ENCODE measurements around the gene SPOCD1. TPM values are rescaled to one million over a fixed set of nuclear protein-coding genes. Genes with fewer than 3 reads are reported as not detected.

SPOCD1 gene
- total RNA-seq, 4 donors from 2014 or later, result 0.48 to 0.80 TPM; not detected in 2

DNA sequence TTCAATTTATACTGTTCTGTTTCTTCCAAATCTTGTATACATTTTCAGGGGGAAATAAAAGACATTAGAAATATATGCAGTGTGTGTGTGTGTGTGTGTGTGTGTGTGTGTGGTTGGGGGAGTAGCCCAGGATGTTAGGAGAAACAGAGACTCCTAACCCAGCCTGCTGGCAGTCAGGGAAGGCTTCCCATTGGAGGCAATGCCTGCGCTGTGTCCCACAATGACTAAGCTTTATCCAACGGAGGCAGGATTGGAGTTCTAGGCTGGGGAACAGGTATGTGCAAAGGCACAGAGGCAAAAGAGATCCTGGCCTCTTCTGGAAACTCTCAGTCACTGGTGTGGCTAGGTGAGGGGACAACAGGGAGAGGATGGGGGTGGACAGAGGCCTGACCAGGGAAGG lies 35.2 kb downstream of the SPOCD1 start:
- H3K27ac ChIP-seq, result no peak overlapping the region
- H3K4me3 ChIP-seq, result no peak overlapping the region
- intact Hi-C loops (cut with DNase I; ENCODE audit: low total_unique reads) (loop anchor here (10.0 kb wide), 1 partner anchor 216 kb away; no protein-coding TSS in a partner anchor), in situ Hi-C loops (cut with MboI; ENCODE audit: low pct_ligation_motif_present in 1 of 4, low pct_unique_long_range_greater_than_20kb in 1 of 4, low sequenced_read_pairs in 3 of 4) (loop anchor here in 3 of 4 donors (10.0 to 25.0 kb wide), 2 partner anchors 116 to 118 kb away; no protein-coding TSS in a partner anchor)
- H3K27me3 ChIP-seq, result peaks cover 17% of the 10 kb centered on the region
- H3K36me3 ChIP-seq, result no peaks in the 10 kb centered on the region
- H3K4me1 ChIP-seq, result no peaks in the 10 kb centered on the region
- DNase-seq, result no peak
- H3K9me3 ChIP-seq, result no peaks in the 10 kb centered on the region
- TF ChIP-seq POLR2A (IDR thresholded peaks at IDR 0.05), result no peak
- TF ChIP-seq, protein P1, sequence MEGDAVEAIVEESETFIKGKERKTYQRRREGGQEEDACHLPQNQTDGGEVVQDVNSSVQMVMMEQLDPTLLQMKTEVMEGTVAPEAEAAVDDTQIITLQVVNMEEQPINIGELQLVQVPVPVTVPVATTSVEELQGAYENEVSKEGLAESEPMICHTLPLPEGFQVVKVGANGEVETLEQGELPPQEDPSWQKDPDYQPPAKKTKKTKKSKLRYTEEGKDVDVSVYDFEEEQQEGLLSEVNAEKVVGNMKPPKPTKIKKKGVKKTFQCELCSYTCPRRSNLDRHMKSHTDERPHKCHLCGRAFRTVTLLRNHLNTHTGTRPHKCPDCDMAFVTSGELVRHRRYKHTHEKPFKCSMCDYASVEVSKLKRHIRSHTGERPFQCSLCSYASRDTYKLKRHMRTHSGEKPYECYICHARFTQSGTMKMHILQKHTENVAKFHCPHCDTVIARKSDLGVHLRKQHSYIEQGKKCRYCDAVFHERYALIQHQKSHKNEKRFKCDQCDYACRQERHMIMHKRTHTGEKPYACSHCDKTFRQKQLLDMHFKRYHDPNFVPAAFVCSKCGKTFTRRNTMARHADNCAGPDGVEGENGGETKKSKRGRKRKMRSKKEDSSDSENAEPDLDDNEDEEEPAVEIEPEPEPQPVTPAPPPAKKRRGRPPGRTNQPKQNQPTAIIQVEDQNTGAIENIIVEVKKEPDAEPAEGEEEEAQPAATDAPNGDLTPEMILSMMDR (IDR thresholded peaks at IDR 0.05), result no peak
- TF ChIP-seq POLR2AphosphoS5 (IDR thresholded peaks at IDR 0.05), result no peak
- TF ChIP-seq EP300 (IDR thresholded peaks at IDR 0.05; ENCODE audit: low read depth), result no peak
- 51 to 79% methylated on average over 2 of the region's 2 CpGs for WGBS, 2 donors (ENCODE audit: low coverage in 1 of 2)

DNA sequence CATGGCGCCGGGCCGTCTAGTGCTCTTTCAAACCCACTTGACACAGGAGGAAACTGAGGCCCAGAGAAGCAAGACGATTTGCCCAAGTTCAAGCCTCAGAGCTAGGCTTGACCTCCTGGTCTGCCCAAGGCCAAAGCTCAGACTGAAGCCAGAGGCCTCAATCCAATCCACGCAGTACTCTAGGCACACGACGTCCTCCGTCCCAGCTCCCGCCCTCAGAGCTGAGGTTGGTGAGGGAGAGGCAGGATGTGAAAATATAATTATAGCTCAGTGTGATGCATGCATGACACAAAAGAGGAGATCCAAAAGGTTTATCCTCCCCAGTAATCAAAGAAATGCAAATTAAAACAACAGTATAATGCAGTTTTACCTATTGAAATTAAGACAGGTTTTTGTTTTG lies 36.1 kb downstream of the SPOCD1 start:
- H3K36me3 ChIP-seq, result no peaks in the 10 kb centered on the region
- 80 to 92% methylated on average over 1 to 9 of the region's 9 CpGs for WGBS, 2 donors (ENCODE audit: low coverage in 1 of 2)
- no peaks in the 10 kb centered on the region for H3K4me1 ChIP-seq
- no peak for DNase-seq
- no peaks in the 10 kb centered on the region for H3K9me3 ChIP-seq
- no peak overlapping the region for H3K4me3 ChIP-seq
- peaks cover 27% of the 10 kb centered on the region for H3K27me3 ChIP-seq
- H3K27ac ChIP-seq, result no peak overlapping the region
- TF ChIP-seq EP300 (IDR thresholded peaks at IDR 0.05; ENCODE audit: low read depth) (no peak), POLR2AphosphoS5 (IDR thresholded peaks at IDR 0.05) (no peak)
- in situ Hi-C loops (cut with MboI; ENCODE audit: low pct_ligation_motif_present in 1 of 4, low pct_unique_long_range_greater_than_20kb in 1 of 4, low sequenced_read_pairs in 3 of 4), result loop anchor here in 3 of 4 donors (10.0 to 25.0 kb wide), 2 partner anchors 115 to 117 kb away; no protein-coding TSS in a partner anchor
- intact Hi-C loops (cut with DNase I; ENCODE audit: low total_unique reads), result loop anchor here (10.0 kb wide), 1 partner anchor 215 kb away; no protein-coding TSS in a partner anchor

DNA sequence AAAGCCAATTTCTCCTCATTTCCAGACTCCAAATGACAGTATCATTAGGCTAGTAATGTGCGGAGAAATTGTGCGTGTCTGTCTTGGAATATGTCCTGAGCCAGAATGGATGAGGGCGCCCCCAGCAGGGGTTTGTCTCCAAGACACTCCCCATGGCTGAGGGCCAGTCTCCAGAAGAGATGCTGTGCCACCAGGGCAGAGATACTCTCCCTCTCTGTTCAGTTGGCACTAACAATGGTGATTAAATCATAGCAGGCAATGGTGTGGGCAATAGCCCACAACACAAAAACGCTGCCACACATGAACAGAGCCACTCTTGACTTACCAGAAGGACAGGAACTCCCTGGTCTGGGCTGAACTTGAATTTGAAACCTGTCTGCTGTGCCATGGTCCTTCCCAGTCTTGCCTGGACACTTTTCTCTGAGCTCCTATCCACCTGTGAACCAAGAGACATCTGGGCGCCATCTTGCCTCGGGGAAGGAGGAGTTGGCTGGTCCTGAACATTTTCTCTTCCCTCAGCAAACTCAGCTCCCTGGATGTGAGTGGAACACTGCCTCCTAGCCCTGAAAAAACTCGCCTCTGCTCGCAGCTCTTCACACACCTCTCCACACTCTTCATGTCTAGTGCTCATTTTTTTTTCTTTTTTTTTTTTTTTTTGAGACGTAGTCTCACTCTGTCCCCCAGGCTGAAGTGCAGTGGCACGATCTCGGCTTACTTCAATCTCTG lies 36.9 kb downstream of the SPOCD1 start:
- no peak overlapping the region for H3K27ac ChIP-seq
- H3K4me3 ChIP-seq, result no peak overlapping the region
- no peaks in the 10 kb centered on the region for H3K9me3 ChIP-seq
- no peaks in the 10 kb centered on the region for H3K36me3 ChIP-seq
- in situ Hi-C loops (cut with MboI; ENCODE audit: low pct_ligation_motif_present in 1 of 4, low pct_unique_long_range_greater_than_20kb in 1 of 4, low sequenced_read_pairs in 3 of 4) (loop anchor here in 1 of 4 donors (25.0 kb wide), 1 partner anchor 117 kb away; no protein-coding TSS in a partner anchor), intact Hi-C loops (cut with DNase I; ENCODE audit: low total_unique reads) (no loop called here)
- DNase-seq, result no peak
- H3K27me3 ChIP-seq, result peaks cover 34% of the 10 kb centered on the region
- H3K4me1 ChIP-seq, result no peaks in the 10 kb centered on the region
- 85 to 87% methylated on average over 4 to 11 of the region's 11 CpGs for WGBS, 2 donors (ENCODE audit: low coverage in 1 of 2)
- TF ChIP-seq POLR2AphosphoS5 (IDR thresholded peaks at IDR 0.05) (no peak), EP300 (IDR thresholded peaks at IDR 0.05; ENCODE audit: low read depth) (no peak), POLR2A (IDR thresholded peaks at IDR 0.05) (no peak)
- TF ChIP-seq, protein P1 (IDR thresholded peaks at IDR 0.05), result no peak

DNA sequence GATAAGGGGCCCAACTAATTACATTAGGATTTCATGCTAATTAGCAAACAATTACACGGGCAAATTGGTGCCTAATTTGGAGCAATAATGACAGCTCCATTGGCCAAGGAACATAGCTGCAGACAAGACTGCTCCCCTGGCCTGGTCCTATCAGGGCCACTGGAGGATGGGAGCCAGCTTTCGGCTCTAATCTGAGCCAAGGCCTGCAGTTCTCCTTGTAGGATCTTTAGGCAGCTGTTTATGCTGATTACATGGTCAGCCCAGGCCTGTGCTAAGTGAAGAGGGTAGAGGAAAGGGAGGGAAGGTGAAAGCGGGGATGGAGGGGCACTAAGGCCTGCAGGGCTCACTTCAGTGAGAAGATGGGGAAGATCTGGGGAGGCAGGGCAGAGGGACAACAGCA lies 39.3 kb downstream of the SPOCD1 start:
- Histone ChIP-seq H3K27me3 (peaks cover 58% of the 10 kb centered on the region), H3K4me3 (no peak overlapping the region), H3K4me1 (peaks cover 12 to 13% (median 13%) of the 10 kb centered on the region in 4 donors), H3K36me3 (no peaks in the 10 kb centered on the region), H3K9me3 (no peaks in the 10 kb centered on the region), H3K27ac (no peak overlapping the region)
- 80 to 86% methylated on average over 1 to 3 of the region's 3 CpGs for WGBS, 2 donors (ENCODE audit: low coverage in 1 of 2)
- in situ Hi-C loops (cut with MboI; ENCODE audit: low pct_ligation_motif_present in 1 of 4, low pct_unique_long_range_greater_than_20kb in 1 of 4, low sequenced_read_pairs in 3 of 4), result loop anchor here in 1 of 4 donors (25.0 kb wide), 1 partner anchor 114 kb away; no protein-coding TSS in a partner anchor
- intact Hi-C loops (cut with DNase I; ENCODE audit: low total_unique reads), result no loop called here
- DNase-seq, result no peak
- TF ChIP-seq, protein P1 (IDR thresholded peaks at IDR 0.05), result no peak
- TF ChIP-seq POLR2A (IDR thresholded peaks at IDR 0.05) (no peak), POLR2AphosphoS5 (IDR thresholded peaks at IDR 0.05) (no peak), EP300 (IDR thresholded peaks at IDR 0.05; ENCODE audit: low read depth) (no peak)

Data from transverse colon (tissue), 4 donors.